ENCODE measurements around the gene PTPRN2. TPM values are rescaled to one million over a fixed set of nuclear protein-coding genes. Genes with fewer than 3 reads are reported as not detected.

The PTPRN2 gene
- total RNA-seq, 4 donors from 2014 or later, result 6.6 to 10.7 (median 8.2) TPM

DNA sequence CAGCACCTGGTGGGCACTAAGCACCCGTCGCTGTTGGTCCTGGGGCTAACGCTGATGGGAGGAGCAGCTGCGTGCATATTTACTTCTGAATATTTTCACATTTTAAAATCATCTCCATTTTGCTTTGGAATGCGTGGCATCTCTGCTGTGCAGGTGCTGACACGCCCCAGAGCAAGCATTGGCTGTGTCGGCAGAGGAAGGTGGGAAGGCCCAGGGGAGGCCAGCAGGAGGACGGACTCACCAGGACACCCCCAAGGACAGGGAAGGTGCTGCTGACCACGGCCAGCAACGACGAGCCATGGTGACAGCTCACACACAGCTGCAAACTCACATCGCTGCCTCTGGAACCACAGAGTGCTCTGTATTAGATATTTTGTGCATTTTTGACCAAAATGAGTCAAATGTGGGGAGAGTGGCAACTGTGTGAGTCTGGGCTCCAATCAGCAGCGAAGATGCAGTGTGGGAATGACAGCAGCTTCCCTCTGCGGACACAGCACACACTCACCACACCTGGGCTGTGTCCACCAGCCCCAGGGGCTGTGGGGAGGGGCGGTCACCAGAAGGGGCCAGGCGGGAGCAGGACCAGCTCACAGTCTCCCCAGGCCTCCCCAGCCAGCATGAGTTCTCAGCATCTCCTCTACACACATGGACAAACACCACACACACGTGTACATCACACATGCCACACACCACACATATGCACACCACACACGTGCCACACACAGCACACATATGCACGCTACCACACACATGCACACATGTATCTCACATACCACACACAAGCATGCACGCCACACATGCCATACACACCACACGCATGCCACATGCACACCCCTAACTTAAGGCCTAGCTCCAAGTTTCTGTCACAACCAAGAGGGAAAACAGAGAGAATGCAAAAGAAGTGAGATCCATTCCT lies 58.2 kb downstream of the PTPRN2 start:
- no peak for TF ChIP-seq POLR2A (IDR thresholded peaks at IDR 0.05)
- TF ChIP-seq EP300 (IDR thresholded peaks at IDR 0.05), result no peak
- TF ChIP-seq, protein P1, sequence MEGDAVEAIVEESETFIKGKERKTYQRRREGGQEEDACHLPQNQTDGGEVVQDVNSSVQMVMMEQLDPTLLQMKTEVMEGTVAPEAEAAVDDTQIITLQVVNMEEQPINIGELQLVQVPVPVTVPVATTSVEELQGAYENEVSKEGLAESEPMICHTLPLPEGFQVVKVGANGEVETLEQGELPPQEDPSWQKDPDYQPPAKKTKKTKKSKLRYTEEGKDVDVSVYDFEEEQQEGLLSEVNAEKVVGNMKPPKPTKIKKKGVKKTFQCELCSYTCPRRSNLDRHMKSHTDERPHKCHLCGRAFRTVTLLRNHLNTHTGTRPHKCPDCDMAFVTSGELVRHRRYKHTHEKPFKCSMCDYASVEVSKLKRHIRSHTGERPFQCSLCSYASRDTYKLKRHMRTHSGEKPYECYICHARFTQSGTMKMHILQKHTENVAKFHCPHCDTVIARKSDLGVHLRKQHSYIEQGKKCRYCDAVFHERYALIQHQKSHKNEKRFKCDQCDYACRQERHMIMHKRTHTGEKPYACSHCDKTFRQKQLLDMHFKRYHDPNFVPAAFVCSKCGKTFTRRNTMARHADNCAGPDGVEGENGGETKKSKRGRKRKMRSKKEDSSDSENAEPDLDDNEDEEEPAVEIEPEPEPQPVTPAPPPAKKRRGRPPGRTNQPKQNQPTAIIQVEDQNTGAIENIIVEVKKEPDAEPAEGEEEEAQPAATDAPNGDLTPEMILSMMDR (IDR thresholded peaks at IDR 0.05), result no peak
- Histone ChIP-seq H3K9me3 (no peaks in the 10 kb centered on the region), H3K27me3 (no peaks in the 10 kb centered on the region), H3K36me3 (no peaks in the 10 kb centered on the region), H3K27ac (no peak overlapping the region), H3K4me1 (no peaks in the 10 kb centered on the region), H3K4me3 (no peak overlapping the region)
- DNase-seq (ENCODE audit: low spot score in 2 of 2), result no peak
- 78 to 85% methylated on average over 20 to 21 of the region's 21 CpGs for WGBS, 2 donors

DNA sequence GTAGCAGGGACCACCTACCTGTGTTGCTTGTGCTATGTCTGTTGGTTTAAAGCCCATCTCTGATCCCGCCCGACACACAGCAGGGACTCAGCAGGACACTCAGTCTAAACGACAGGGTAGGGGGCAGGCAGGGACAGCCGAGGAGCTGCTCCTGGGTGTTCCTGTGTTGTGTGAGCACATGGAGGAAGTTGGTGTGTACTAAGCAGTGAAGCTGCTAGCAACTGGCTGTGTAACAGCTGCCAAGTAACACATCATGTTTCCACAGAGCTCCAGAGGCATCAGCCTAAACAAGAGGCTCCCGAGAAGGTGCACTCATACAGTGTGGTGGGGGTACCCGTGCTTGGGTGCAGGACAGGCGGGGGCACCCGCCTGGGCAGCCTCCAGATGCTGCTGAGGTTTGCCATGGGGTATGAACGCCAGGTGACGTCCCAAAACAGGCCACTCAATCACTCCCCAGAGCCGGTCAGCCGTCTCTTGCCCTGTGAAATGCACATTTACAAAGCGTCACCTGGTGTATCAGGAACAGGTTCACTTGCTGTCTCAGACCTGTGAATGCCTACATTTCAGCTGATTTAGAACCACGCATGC lies 59.6 kb downstream of the PTPRN2 start:
- H3K4me3 ChIP-seq, result no peak overlapping the region
- no peaks in the 10 kb centered on the region for H3K4me1 ChIP-seq
- TF ChIP-seq EP300 (IDR thresholded peaks at IDR 0.05) (no peak), POLR2A (IDR thresholded peaks at IDR 0.05) (no peak)
- TF ChIP-seq, protein P1 (IDR thresholded peaks at IDR 0.05), result no peak
- no peak for DNase-seq (ENCODE audit: low spot score in 2 of 2)
- H3K9me3 ChIP-seq, result no peaks in the 10 kb centered on the region
- H3K27me3 ChIP-seq, result no peaks in the 10 kb centered on the region
- H3K36me3 ChIP-seq, result no peaks in the 10 kb centered on the region
- WGBS, 2 donors, result 63 to 77% methylated on average over 11 to 14 of the region's 14 CpGs
- no peak overlapping the region for H3K27ac ChIP-seq

DNA sequence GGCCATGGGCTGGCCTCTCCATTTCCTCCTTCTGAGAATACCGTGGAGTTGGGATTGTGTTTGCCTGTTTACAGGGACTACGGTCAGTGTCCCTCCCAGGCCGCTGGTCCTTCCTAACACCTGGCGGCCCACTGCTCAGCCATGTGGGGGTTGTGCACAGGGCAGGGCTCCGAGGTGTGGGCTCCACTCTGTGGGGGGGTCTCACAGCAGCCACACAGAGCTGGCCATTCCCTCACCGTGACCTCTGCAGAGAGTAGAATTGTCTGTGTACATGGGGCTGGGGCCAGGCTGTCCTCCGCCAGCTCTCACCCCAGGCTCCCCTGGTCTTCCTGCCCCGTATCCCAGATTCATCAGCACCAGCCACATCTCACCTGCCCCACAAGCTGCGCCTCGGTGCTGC lies 60.1 kb downstream of the PTPRN2 start:
- no peaks in the 10 kb centered on the region for H3K27me3 ChIP-seq
- H3K27ac ChIP-seq, result no peak overlapping the region
- no peak for DNase-seq (ENCODE audit: low spot score in 2 of 2)
- H3K4me3 ChIP-seq, result no peak overlapping the region
- 65 to 77% methylated on average over 10 of the region's 10 CpGs for WGBS, 2 donors
- H3K36me3 ChIP-seq, result no peaks in the 10 kb centered on the region
- H3K9me3 ChIP-seq, result no peaks in the 10 kb centered on the region
- TF ChIP-seq EP300 (IDR thresholded peaks at IDR 0.05) (no peak), POLR2A (IDR thresholded peaks at IDR 0.05) (no peak)
- TF ChIP-seq, protein P1 (IDR thresholded peaks at IDR 0.05), result no peak
- H3K4me1 ChIP-seq, result no peaks in the 10 kb centered on the region

DNA sequence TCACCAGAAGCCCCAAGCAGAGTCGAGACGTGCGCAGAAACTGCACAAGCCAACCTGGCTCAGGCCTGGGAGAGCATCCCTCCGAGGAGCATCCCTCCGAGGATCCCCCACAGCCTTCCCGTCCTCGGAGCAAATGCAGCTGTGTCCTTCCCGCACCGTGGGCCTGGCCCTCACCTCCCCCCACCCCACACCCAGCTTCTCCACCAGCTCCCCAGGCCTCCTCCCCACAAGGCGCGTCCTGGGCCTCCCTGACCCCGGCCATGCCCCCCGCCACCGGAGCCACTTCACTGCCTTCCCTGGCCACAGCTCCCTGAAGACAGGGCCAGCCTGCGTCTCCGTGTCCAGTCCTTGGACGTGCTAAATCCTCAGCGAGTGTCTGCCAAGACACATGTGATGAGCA lies 60.6 kb downstream of the PTPRN2 start:
- Histone ChIP-seq H3K27ac (no peak overlapping the region), H3K4me1 (no peaks in the 10 kb centered on the region), H3K27me3 (no peaks in the 10 kb centered on the region), H3K36me3 (no peaks in the 10 kb centered on the region), H3K9me3 (no peaks in the 10 kb centered on the region), H3K4me3 (no peak overlapping the region)
- no peak for DNase-seq (ENCODE audit: low spot score in 2 of 2)
- WGBS, 2 donors, result 85 to 89% methylated on average over 18 of the region's 18 CpGs
- TF ChIP-seq EP300 (IDR thresholded peaks at IDR 0.05) (no peak), POLR2A (IDR thresholded peaks at IDR 0.05) (no peak)
- TF ChIP-seq, protein P1 (IDR thresholded peaks at IDR 0.05), result no peak

DNA sequence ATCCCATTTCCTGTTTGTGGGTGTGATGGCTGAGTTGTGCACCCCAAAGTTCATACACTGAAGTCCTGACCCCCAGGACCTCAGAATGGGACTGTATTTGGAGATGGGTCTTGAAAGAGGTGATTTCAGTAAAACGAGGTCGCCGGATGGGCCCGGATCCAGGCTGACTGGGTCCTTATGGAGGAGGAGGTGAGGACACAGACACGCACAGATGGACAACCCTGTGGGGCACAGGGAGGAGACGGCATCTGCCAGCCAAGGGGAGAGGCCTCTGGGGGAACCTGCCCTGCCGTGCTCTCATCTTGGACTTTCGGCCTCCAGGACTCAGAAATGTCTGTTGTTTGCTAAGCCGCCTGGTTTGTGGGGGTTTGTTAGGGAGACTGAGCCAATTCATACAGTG lies 61.1 kb downstream of the PTPRN2 start:
- Histone ChIP-seq H3K4me1 (no peaks in the 10 kb centered on the region), H3K27me3 (no peaks in the 10 kb centered on the region), H3K36me3 (no peaks in the 10 kb centered on the region), H3K27ac (no peak overlapping the region), H3K4me3 (no peak overlapping the region), H3K9me3 (no peaks in the 10 kb centered on the region)
- 89% methylated on average over 9 of the region's 9 CpGs for WGBS, 2 donors
- TF ChIP-seq, protein P1 (IDR thresholded peaks at IDR 0.05), result no peak
- TF ChIP-seq EP300 (IDR thresholded peaks at IDR 0.05) (no peak), POLR2A (IDR thresholded peaks at IDR 0.05) (no peak)
- DNase-seq (ENCODE audit: low spot score in 2 of 2), result no peak
